HPDE6-E6E7 (cell line): Measurements from ENCODE around the gene PSG6.
"Not testable (repeated sequence)": the region's sequence is repeated elsewhere in the genome, so short reads cannot be mapped to it uniquely, and the experiment has no call there.

Source experiments
- DNase-seq: peaks from one replicate; pipeline ENCODE4 v3.0.0; 2011; ENCODE audit warnings: missing footprints; ENCODE audit errors: extremely low spot score

Gene PSG6

GRCh38 chr19:42911731-42912130 lies 6.0 kb downstream of the PSG6 start:
- DNase-seq, result not testable (repeated sequence)

DNA sequence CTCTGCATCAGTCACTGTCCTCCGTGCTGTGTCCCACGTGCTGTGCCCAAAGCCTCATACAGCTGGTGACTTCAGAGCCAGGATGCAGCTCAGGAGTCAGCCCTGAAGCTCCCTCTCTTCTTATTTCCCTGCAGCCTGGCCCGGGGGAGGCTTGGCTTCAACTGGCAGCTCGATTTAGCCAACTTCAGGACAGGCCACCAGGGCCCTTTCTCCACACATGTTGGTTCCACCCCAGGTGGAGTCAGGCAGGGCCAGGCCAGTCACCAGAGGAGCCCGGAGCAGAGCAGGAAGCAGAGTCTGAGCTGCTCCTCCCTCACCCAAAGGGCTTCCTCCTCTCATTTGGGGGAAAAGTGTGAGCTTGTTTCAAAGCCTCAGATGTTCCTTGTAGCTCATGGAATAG lies 11.5 kb downstream of the PSG6 start:
- DNase-seq, result not testable (repeated sequence)

GRCh38 chr19:42900561-42900960 lies 17.1 kb downstream of the PSG6 start:
- not testable (repeated sequence) for DNase-seq

DNA sequence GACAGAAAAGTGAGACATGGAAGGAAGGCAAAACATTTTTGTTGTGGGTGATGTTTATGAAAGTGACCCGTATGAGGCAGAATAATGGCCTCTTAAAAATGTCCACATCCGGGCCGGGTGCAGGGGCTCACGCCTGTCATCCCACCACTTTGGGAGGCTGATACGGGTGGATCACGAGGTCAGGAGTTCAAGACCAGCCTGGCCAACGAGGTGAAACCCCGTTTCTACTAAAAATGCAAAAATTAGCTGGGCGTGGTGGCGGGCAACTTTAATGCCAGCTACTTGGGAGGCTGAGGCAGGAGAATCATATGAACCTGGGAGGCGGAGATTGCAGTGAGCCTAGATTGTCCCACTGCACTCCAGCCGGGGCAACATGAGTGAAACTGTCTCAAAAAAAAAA lies 18.0 kb downstream of the PSG6 start:
- DNase-seq, result not testable (repeated sequence)

DNA sequence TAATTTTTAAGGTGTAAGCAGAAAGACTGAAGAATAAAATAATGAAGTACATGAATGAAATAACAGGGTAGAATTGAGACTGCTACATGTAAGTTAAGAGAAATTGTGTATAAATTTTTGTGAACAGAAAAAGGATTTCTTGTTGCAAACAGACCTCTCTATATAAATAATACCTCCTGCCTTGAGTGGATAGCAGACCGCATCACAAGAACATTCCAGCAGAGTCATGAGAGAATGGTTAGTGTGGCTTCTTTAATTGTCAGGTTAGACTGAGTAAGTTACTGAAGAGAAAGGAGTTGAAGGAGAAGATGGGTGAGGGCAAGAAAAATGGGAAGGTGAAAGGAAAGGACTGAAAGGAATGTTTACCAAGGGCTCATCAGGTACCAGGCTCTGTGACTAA lies 18.6 kb downstream of the PSG6 start:
- not testable (repeated sequence) for DNase-seq

- DNase-seq, result not testable (repeated sequence)
These were observed 19.0 kb downstream of the PSG6 start for GRCh38 chr19:42898656-42899055.

GRCh38 chr19:42897729-42898128 lies 20.0 kb downstream of the PSG6 start:
- DNase-seq, result peak; percentile 12

- not testable (repeated sequence) for DNase-seq
These were observed 27.2 kb downstream of the PSG6 start for GRCh38 chr19:42890446-42890845.

GRCh38 chr19:42887876-42888445 lies 29.7 kb downstream of the PSG6 start:
- DNase-seq, result not testable (repeated sequence)

DNA sequence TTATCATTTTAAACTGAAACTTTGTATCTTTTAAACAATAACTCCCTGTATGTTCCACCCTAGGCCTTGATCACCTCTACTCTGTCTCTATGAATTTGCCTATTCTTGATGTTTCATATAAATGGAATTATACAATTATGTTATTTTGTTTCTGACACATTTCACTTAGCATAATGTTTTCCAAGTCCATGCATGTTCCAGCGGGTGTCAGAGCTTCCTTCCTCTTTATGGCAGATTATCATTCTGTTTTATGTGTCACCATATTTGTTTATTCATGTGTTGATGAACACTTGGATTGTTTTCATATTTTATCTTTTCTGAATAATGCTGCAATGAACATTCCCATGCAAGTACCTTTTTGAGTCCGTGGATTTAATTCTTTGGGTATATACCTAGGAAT lies 35.0 kb downstream of the PSG6 start:
- not testable (repeated sequence) for DNase-seq

- DNase-seq, result not testable (repeated sequence)
These were observed 35.7 kb downstream of the PSG6 start for GRCh38 chr19:42882010-42882409.

- not testable (repeated sequence) for DNase-seq
These were observed 36.4 kb downstream of the PSG6 start for GRCh38 chr19:42881279-42881678.

DNA sequence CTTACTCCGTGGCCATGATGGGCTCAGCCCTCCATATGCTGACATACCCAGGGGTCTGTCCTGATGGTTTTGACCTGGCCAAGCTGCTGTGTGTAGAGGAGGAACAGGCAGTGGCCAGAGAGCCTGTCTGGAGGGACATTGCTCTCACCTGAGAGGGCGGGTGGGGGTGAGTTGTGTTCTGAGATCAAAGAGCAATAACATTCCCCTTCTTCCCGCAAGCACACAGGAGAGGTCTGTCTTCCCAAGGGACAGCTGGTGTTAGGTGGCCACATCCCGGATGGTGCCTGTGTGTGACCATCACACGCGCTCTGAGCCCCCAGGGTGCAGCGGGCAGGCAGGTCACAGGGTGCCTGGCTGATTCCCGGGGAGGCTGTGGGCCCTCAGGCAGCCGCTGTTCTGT lies 37.1 kb downstream of the PSG6 start:
- not testable (repeated sequence) for DNase-seq

GRCh38 chr19:42879613-42880012 lies 38.1 kb downstream of the PSG6 start, which contains the start of gene PSG1:
PSG1 (minus strand) TSS chr19:42879713; CDS start chr19:42879581, 132 bp downstream.
- DNase-seq, result no peak

DNA sequence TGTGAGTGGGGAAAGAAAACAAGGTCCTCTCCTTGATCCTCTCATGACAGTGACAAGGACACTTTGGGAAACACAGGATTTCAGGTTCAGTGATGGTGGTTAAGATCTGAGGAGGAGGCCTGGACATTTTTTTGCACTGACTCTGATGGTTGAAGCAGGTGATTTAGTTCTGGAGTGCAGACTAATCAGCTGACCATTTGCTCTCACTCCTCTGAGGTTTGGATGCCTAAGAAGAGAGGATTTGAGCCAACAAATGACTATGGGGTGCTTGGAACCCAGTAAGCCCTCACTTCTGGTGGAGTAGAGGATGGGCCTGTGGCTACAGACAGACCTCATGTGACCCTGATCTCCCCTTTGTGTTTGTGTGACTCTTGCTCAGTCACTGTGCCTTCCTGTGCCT lies 41.1 kb downstream of the PSG6 start:
- DNase-seq, result not testable (repeated sequence)

DNA sequence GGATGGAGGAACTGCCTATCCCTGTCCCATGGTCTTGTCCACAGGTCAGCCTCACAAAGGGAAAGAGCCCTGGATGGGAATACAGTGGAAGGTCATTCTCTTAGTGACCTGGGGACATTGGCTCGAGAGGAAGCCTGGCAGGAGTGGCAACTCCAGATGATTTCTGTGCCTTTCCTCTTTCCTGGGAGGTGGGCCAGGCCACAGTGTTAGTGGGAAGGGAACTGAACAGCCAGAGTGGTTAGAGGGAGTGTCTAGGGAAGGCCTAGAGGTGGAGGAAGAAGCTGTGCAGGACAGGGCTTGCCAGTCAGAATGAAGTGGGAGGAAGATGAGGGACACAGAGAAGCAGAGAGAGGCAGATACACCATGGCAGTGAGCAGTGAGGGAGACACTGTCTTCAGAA lies 41.8 kb downstream of the PSG6 start:
- not testable (repeated sequence) for DNase-seq

DNA sequence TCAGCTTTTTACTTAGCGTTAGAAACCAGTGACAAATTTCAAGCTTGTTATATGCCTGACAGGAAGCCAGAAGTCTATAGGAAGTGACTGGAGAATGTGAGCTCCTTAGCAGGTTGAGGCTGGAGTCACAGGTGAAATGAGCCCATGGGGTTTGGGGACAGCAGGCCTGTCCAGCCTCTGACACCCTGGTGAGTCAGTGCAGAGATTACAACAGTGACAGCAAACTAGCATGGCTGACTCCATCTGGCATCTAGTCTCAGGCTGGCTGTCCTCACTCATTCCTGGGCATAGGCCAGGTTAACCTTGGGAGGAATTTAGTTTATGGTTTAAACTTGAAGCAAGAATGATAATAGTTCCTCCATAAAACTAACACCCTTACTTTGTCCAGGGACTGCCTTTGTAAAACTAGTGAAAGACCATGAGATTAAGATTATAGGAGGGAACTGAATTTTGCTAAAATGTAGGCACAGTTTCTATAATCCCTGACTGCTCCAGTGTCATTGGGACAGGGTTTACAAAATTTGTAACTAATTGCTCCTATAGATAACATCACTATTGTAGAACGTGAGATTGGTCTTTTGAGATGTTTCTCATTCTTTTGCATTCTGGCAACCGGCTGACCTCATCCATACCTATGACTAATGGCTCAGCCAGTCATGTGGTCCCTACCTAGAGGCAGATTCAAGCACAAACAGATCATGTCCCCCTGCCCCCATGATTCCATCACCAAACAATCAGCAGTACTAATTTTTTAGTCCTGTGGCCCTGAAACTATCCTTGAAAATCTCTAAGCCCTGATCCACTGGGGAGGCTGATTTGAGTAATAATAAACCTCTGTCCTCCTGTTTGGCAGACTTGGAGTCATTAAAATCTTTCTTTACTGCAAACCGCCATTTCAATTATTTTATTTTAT lies 42.5 kb downstream of the PSG6 start:
- not testable (repeated sequence) for DNase-seq

DNA sequence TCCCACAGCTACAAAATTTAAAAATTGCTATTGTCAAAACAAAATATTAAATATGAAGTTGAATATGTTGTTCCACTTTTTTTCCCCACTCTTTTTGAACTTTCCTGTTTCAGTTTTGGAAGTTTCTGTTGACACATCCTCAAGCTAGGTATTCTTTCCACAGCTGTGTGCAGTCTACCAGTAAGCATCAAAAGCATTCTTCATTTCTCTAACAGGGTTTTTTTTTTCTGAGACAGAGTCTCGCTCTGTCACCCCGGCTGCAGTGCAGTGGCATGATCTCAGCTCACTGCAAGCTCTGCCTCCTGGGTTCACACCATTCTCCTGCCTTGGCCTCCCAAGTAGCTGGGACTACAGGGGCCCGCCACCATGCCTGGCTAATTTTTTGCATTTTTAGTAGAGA lies 43.6 kb downstream of the PSG6 start:
- DNase-seq, result not testable (repeated sequence)

DNA sequence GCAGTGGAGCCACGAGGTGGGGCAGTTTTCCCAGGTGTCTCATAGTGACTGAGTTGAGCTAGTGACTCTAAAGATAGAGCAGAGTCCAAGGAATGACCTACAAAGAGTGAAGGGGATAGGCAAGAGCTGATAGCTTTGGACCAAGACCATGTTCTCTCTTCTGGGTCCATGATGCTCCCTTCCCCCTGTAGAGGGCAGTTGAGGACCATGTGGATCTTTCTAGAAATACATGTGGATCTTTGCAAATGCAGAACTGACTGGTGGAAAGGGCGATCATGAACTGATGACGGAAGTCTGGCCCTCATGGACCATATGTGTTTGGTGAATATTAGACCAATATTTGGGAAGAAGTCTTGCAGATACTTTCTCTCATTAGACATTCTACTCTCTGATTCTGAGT lies 45.1 kb downstream of the PSG6 start:
- no peak for DNase-seq

DNA sequence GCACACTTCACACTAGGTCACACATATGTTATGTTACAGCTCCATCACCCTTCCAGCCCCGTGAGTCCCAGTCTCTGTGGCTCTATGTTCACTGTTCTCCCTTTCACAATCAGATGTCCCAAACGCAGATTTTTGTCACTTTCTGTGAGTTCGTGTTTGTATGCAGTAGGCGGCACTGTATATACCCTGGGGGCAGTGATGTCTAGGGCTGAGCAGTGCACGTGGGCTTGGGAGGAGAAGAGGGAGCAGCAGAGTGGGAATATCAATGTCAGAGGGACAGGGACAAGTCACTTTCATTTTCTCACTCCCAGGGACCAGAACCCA lies 60.2 kb downstream of the PSG6 start:
- no peak for DNase-seq

DNA sequence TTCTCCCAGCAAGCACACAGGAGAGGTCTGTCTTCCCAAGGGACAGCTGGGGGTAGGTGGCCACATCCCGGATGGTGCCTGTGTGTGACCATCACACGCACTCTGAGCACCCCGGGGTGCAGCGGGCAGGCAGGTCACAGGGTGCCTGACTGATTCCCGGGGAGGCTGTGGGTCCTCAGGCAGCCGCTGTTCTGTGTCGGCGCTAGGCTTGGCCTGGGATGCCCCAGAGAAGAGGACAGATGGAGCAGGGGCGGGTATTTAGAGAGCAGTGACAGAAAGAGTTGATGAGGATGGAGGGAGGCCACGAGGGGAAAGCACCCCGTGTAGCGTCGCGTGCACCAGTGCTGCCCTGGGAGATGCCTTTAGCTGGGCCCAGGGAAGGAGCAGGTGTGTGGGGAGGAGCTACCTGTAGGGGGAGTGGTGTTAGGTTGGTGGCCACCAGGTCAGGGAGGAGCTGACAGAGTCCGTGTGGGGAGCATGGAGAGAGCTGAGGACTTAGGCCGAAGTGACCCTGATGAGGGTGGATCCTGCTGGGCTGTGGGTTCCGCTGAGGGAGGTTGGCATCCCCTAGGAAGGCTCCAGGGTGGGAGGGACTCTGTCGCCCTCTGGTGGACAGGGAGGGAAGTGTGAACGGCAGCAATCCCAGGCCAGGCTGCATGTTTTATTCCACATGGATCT lies 60.7 kb downstream of the PSG6 start:
- DNase-seq, result not testable (repeated sequence)

DNA sequence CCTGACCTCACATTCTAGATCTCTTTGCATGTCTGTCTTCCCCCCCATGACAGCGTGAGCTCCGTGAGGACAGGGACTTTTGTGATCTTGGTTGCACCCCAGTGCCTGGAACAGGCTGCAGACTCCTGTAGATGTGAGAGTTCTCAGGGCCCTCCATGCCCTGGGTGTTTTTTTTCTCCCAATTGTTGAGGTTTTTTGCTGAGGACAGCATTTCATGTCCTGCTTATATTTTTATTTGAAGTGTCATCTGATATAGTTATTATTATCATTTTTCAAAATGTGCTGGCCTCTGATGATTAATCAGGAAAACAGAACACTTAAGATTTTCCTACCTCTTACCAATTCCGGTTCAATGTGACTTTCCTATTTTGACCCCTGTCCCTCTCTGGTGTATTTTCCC lies 62.9 kb downstream of the PSG6 start:
- DNase-seq, result not testable (repeated sequence)
